Stimulated activated CD8-positive, alpha-beta memory T cell treated with anti-CD3 and anti-CD28 coated beads, Interleukin-7, amount 100 ng/mL, for 48 hours (primary cell): ENCODE measurements around the gene CDH13.

Source experiments
- DNase-seq, 2 donors: peaks; one replicate each; pipeline ENCODE4 v3.0.0-alpha.2; 2020; ENCODE audit warnings: low read depth in 1 of 2; ENCODE audit errors: extremely low read depth in 1 of 2

The CDH13 gene

GRCh38 chr16:83755391-83755790 is 1128.6 kb downstream of the CDH13 start:
- no peak for DNase-seq

GRCh38 chr16:83762141-83762991 is 1135.6 kb downstream of the CDH13 start:
- DNase-seq: no peak

DNA sequence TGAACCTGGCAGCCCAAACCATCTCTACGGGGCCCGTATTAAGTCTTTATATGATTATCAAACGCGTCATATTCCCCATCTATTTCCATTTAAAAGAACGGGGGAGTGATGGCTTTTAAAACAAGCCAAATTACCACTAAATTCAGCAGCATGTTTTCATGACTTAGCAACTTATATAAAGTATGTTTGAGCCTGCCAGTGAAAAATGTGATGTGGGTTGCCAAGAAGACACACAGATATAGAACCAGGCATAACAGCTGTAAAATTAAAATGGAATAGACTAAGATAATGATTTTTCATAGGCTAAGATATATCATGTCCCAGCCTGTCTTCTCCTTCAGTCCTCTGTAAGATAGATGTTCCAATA is 1136.2 kb downstream of the CDH13 start:
- DNase-seq: no peak

GRCh38 chr16:83768986-83769385 is 1142.2 kb downstream of the CDH13 start:
- DNase-seq: no peak

DNA sequence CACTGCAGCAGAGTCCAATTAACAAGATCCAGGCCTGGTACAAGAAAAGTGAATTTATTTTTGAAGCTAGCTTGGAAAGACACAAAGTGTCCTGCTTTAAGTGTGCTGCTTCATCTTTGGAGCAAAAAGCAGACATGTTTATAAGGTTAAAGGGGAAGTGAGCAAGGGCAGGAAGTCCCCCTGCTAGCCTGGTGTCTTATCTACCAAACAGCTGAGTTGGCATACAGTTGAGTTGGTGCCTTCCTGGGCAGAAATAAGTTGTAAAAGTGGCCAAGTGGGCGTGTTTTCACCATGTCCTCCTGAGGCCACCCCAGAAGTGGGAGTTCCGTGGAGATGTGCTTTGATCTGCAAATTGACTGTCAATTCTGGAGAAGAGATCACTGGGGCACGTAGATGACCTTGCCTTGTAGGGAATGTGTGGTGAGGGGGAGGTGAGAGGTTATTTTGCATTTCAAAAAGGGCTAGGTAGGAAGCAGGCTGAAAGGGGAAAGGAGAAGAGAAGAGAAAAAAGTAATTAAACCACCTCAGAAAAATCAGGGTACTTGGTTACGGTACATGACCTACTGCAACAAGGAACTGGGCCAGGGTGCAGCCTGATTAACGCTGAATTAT is 1142.7 kb downstream of the CDH13 start:
- DNase-seq: no peak

DNA sequence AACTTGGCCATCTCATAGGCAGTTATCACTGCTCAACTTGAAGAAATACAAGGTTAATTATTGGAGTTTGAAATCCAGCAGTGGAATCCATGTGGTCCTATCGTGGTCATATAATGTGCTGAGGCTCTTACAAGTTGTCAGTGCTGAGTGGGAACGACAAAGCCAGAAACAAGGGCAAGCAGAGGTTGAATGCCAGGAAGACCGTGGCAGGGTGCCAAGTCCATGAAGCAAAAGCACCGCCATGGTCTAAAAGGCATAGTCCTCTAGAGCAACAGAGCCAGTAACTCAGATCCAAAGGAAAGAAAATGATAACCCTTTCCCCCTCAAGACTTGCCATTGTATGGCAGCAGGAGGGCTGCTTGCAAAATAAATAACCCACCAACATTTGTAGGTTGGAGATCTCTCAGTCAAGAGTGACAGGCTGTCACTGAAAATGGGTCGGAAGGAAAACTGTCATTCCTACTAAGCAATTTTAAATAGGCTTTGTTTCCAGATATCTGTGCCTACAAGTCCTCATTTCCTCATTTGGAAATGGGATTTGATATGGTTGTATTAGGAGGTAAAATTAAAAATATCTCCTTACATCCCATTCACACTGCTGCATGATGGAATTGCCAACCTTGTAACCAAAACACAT is 1144.7 kb downstream of the CDH13 start:
- DNase-seq: no peak

- DNase-seq: no peak
Observed at GRCh38 chr16:83772806-83773205, 1146.0 kb downstream of the CDH13 start.

DNA sequence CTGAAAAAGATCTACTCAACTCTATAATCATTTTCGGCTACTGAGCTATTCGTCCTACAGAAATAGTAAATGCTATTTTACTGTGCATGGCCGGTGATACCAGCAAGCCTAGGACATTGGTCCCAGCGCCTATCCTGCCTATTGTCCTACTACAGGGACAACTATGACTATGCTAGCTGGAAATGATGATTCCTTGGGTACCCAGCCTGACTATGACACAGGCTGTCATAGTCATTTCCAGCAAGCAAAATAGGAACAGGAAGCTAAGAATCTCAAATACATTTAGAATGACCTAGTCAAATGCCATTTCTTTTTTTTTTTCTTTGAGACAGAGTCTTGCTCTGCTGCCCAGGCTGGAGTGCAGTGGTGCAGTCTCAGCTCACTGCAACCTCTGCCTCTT is 1147.3 kb downstream of the CDH13 start:
- DNase-seq: no peak

DNA sequence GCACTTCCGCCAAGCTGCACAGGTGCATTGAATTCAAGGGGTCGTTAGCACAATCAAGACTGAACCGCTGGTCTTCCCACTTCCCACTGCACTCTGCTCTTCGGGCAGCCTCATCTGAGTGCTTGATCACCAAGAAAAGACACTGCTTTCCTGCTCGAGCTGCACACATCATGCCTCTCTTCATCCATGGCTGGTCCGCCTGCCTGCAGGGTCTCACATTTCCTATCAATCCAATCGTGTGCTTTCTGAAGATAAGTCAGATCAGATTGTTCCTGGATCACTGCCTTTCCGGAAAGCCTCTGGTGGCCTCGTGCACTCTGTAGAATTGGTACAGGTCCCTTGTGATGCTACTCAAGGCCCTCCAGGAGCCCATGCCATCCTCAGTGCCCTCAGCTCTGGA is 1150.2 kb downstream of the CDH13 start:
- no peak for DNase-seq

GRCh38 chr16:83779886-83780285 is 1153.1 kb downstream of the CDH13 start:
- DNase-seq: no peak

DNA sequence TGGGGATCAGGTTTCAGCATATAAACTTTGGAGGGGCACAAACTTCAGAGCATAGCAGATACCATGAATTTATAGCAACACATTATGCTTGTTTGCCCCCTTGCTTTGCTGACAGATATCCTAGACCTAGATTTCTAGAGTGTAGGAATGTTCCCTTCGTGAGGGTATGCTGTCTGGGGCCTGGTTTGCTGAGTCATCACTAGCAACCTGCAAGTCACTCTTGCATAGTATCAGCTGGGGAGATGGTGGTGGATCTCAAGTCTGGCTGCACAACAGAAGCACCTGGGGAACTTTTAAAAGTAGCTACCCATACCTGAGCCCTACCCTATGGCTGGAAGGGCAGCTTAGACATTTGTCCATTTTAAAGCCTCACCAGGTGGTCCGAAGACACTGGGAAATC is 1158.7 kb downstream of the CDH13 start:
- no peak for DNase-seq

DNA sequence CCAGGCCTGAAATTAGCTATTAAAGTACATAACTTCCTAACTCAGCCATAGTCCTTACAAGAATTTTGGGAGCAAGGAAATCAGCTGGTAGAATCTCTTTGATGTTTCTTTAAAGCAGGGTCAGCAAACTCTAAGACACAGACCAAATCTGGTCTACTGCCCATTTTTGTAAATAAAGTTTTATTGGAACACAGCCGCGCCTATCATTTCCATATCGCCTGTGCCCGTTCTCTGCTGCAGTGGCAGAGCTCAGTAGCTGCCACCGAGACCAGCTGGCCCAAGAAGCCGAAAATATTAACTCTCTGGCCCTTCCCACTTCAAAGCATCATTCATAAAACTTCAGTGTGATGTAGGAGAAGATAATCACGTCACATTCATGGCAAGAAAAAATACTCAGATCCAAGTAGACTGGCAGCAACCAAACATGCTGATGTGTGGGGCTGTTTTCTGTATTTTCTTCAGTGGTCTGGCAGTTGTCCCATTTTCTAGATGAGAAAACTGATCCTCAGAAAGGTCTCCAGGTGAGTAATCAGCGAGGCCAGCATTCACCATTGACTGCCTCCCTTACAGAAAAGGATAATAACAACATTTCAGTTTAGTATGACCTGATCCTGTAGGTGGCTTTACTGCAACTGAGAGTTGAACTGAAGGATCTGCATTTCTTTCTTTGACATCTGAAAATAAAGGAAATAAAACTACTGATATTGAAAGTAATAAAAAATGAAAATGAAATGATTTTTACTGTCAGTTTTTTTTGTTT is 1163.1 kb downstream of the CDH13 start:
- no peak for DNase-seq

DNA sequence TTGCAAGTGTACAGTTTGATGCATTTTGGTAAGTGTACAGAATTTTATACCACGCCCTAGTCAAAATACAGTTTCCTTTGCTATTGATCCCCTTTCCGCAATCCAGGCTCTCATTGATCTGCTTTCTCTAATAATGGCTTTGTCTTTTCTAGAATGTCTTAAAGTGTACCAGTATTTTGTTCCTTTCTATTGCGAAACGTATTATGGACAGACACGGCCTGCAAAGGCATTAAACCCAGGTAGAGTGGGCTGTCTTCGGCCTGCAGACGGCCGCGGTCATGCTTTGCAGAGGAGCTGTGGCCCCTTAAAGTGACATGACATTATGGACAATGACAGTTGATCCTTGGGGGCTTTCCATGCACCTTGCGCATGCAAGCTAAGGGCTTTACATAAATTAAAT is 1165.1 kb downstream of the CDH13 start:
- DNase-seq: no peak

GRCh38 chr16:83792391-83792790 is 1165.6 kb downstream of the CDH13 start:
- DNase-seq: no peak

- DNase-seq: no peak
Observed at GRCh38 chr16:83793179-83793578, 1166.4 kb downstream of the CDH13 start.

DNA sequence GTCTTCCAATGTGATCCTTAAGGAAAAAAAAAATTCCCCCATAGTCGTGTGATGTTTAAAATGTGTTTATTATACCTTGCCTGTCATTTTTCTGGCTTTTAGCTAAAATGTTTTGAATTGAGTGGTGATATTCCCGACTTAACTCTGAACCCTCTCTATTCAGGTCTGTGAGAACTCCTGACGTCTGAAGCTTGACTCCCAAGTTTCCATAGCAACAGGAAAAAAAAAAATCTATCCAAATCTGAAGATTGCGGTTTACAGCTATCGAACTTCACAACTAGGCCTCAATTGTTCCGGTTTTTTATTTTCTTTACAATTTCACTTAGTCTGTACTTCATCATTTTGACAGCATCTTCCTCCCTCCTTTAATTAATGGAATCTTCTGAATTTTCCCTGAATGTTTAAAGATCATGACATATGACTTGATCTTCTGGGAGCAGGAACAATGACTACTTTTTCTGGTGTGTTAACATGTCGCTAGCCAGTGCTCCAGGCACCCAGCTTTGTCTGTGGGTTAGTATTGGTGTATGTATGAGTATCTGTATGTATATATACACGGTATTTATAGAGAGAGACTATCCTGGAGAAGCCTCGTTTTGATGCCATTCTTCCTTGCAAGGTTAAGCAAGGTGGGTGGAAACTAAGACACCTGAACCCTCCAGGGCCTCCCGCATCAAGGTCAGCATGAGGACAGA is 1168.2 kb downstream of the CDH13 start:
- no peak for DNase-seq

DNA sequence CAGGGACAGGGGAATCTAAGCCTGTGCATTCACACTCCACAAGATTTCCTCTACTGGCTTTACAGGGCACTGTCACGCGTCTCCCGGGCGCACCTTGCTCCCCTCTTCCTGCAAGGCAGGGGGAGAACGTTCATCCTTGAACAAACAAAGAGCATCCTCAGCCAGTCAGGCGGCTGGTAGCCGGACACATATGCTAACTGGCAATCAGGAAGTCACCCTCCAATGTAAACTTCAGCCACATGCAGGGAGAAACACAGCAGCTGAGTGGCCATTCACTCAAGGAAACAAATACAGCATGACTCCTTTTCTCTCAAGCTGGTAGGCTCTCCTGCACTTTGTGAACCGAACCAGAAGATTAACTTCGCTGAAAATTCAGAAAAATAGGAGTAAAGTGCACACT is 1170.2 kb downstream of the CDH13 start:
- DNase-seq: no peak

- no peak for DNase-seq
Observed at GRCh38 chr16:83799336-83799735, 1172.6 kb downstream of the CDH13 start.

DNA sequence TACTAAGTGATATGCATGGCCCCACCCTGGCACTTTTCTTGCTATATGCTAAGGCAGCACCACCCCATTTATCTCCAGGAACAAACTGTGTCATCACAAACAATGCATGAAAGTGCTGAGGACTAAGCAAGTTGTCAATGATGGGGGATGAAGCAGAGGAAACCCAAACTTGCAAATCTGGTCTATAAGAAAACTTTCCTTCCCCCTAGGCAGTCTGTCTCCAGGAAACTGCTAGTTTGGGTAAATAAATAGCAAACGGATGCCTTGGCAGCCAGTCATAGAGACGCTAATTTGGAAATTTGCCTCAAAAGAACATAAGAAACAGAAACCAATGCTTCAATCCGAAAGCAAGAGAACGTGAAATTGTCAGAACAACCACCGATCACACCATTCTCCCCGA is 1175.4 kb downstream of the CDH13 start:
- DNase-seq: no peak

GRCh38 chr16:83802554-83803205 is 1175.9 kb downstream of the CDH13 start:
- DNase-seq: no peak
